ENCODE data around the gene RABL6.
A peak's percentile ranks its signal among the peaks of the same experiment; 100 is the strongest.
"Not testable (repeated sequence)": the region's sequence is repeated elsewhere in the genome, so short reads cannot be mapped to it uniquely, and the experiment has no call there.

RABL6 gene

GRCh38 chr9:136857581-136858412 is 50.0 kb downstream of the RABL6 start:
- no peak for DNase-seq (ENCODE audit: low spot score)

- DNase-seq (ENCODE audit: low spot score) = no peak
Observed at GRCh38 chr9:136858452-136858843, 50.7 kb downstream of the RABL6 start.

GRCh38 chr9:136858844-136859757 is 51.4 kb downstream of the RABL6 start:
- no peak for DNase-seq (ENCODE audit: low spot score)

DNA sequence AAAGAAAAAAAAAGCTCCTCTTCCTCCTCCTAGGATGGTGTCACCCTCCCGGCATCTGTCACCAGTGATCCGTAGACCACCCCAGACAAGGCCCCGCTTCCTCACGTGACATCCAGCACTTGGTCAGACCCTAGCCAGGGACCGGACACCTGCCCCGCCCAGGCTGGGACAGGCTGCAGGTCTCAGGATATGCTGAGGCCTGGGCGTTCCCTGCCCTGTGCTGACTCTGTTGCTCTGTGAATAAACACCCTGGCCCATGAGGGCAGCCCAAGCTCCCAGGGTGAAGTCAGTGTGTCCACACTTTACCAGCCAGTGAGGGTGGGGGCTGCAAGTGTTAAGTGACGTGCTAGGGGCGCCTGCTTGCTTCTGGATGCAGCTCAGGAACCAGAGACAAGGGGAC is 52.8 kb downstream of the RABL6 start:
- DNase-seq (ENCODE audit: low spot score) = no peak

DNA sequence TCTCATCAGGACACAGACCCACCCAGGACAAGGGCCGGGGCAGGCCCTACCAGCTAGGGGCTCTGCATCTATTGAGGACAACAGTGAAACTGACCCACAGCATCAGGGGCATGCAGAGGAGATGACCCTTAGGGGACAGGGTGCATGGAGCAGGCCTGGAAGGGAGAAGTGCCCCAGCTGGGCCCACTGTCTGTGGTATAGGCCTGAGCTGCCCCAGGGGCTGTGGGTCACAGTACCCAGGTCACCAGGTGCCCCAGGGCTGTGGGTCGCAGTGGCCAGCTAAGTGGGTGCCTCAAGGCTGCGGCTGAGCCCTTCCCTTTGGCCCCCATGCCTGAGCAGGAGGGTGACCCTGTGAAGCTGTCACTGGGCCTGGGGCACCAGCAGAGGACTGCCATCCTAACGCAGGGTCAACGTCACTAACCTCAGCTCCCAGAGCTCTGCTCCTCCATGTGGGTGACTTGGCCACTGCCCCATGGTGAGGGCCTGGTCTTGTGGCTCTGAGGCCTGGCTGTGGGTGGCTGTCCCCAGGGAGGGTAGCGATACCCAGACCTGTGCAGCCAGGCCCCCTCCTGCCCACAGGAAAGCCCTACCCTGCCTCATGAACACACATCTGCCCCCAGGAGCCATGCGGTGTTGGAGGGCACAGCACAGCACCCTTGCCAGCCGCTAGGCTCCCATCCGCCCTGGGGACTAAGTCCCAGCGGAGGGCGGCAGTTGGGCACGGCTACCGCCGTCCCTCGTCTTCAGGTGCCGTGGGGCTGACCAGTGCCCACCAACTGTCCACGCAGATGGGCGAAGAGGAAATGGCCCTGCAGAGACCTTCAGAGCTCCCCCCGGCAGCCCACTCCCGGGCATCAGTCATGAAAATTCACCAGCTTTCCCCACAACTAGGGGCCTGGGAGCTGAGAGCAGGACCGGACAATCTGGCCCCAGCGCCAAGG is 53.5 kb downstream of the RABL6 start:
- no peak for DNase-seq (ENCODE audit: low spot score)

- no peak for DNase-seq (ENCODE audit: low spot score)
Observed at GRCh38 chr9:136861874-136862457, 54.2 kb downstream of the RABL6 start.

- DNase-seq (ENCODE audit: low spot score) = no peak
Observed at GRCh38 chr9:136862849-136863622, 55.3 kb downstream of the RABL6 start.

- DNase-seq (ENCODE audit: low spot score) = no peak
Observed at GRCh38 chr9:136863623-136864273, 56.0 kb downstream of the RABL6 start.

DNA sequence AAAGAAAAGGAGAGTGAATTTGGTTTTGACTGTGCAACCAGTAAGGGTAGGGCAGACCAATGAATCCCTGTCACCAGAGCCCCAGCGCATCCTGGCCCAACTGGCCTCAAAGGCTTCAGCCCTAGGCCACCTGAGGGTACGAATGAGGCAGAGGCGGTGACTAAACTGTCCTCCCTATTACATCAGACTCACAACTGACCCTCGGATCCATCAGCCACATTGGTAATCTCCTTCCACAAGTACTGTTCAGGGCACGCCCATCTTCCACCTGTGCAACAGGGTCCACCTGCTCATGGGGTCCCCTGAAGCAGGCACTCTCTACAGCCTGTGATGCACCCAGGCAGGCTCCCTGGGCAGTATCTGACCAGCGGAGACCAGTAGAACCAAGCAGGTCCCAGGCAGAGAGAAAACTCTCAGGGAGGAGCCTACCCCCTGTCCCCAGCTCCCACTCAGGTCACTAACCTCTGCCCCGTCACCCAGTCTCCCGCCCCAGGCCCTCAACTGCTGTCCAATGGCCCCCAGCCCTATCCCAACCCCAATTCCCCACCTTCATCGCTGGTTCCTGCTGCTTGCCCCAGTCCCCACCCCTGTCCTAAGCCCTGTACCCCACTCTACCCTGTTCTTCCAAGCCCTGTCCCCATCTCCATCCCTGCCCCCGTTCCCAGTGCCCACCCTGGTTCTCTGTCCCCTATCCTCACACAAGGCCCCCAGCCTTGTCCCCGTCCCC is 57.5 kb downstream of the RABL6 start:
- no peak for DNase-seq (ENCODE audit: low spot score)

DNA sequence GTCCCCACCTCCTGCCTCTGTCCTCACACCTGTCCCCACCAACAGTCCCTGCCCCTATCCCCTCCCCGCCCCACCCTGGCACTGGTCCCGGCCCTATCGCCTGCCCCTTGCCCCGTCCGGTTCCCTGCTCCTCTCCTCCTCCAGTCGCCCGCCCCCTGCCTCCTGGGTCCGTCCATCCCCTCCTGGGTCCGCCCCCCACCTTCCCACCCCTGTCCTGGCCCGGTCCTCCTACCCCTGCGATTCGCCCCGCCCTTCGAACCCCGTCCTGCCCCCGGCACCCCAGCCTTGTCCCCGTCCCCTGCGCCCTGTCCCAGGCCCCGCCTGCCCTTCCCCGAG is 58.0 kb downstream of the RABL6 start:
- no peak for DNase-seq (ENCODE audit: low spot score)

- DNase-seq (ENCODE audit: low spot score) = not testable (repeated sequence)
Observed at GRCh38 chr9:136866898-136867421, 59.2 kb downstream of the RABL6 start.

DNA sequence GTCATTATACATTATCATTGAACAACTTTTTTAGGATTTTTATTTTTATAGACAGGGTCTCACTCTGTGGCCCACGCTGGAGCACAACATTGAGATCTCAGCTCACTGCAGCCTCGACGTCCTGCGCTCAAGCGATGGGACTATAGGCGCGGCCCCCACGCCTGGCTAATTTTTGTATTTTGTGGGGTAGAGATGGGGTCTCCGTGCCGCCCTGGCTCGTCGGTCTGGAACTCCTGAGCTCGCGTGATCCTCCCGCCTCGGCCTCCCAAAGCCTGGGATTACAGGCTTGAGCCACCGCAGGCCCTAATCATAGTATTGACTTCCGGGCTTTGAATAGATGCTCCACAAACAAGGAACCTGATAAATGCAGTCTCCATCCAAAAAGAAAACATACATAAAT is 59.7 kb downstream of the RABL6 start:
- no peak for DNase-seq (ENCODE audit: low spot score)

- no peak for DNase-seq (ENCODE audit: low spot score)
Observed at GRCh38 chr9:136867917-136868316, 60.2 kb downstream of the RABL6 start.

GRCh38 chr9:136868644-136869043 is 60.9 kb downstream of the RABL6 start:
- DNase-seq (ENCODE audit: low spot score) = no peak

- DNase-seq (ENCODE audit: low spot score) = not testable (repeated sequence)
Observed at GRCh38 chr9:136869611-136870010, 61.9 kb downstream of the RABL6 start.

DNA sequence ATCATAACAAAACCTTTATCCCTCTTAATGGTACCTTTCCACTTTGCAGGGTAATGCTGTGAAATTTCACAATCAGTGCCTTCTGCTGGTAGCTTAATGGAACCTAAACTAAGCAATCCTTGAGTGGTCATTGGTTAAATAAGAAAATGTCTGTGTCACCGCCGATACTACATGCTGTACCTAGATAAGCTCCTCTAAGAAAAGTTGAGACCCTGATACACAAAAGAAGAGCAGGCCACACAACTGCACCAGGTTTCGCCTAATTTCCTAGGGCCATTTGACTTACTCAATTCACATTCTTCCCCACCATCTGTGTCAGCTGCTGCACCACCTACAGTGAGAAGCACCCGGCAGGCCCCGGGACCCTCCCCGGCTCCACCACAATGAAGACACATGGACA is 67.4 kb downstream of the RABL6 start:
- no peak for DNase-seq (ENCODE audit: low spot score)

GRCh38 chr9:136876476-136876875 is 68.7 kb downstream of the RABL6 start:
- no peak for DNase-seq (ENCODE audit: low spot score)

DNA sequence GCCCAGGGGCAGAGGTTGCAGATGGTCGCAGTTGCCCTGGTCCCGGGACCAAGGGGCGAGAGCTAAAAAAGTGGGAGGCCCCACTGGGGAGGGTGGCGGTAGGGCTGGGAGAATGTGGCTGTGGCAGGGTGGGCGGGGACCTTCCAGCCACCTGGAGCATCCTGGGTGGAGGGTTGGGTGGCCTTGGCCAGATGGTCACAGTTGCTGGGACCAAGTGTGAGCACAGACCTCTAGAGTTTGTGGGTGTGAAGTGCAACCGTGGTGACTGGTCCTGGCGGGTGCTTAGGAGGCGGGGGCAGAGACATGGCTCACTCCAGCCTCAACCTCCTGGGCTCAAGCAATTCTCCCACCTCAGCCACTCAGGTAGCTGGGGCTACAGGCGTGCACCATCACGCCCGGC is 72.9 kb downstream of the RABL6 start:
- no peak for DNase-seq (ENCODE audit: low spot score)

DNA sequence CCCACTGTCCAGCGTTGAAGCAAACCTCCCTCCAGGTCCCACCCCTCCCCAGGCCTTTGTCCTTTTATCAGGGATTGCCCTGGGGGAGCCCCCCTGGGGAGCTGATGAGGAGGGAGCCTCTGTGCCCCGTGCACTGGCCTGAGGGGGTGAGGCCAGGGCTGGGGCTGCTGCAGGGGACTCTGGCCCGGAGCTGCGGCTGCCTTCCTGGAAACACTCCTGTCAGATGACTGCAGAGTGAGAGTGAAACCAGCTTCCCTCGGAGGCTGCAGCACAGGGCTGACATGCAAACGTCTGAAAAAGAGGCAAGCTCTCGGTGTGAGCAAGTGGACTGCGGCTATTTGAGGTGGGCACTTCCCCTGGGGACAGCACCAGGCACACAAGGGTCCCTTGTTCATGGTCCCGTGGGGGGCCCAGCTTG is 74.0 kb downstream of the RABL6 start:
- peak; percentile 44 for DNase-seq (ENCODE audit: low spot score)

Data from COLO829 (cell line).